Measurements from ENCODE around the gene TAF11L8.
"Not testable (repeated sequence)": the region's sequence is repeated elsewhere in the genome, so short reads cannot be mapped to it uniquely, and the experiment has no call there.

Gene TAF11L8

GRCh38 chr5:17590860-17591259, at the start of gene TAF11L8:
Gene TAF11L8, minus strand, starts transcription at chr5:17590960.
- DNase-seq (ENCODE audit: low spot score); in situ Hi-C loops (cut with MboI; ENCODE audit: low pct_unique_long_range_greater_than_20kb, low sequenced_read_pairs, unreplicated experiment): not testable (repeated sequence)

DNA sequence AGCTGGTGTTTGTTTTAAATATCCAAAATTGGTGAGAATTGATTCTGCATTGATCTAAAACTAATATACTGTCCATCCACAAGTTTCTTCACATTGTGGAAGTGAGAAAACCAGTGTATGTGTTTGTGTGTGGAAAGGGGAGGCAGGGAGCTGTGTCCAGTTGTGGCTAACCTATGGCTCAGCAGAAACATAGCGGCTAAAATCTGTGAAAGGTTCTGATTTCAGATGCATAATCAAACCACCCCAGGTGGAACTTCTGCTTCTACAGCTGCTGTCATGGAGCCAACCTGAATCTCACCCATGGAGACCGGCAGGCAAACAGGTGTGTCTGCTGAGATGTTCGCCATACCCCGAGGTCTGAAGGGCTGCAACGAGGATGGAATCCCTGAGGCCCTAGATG, 43.4 kb upstream of the TAF11L8 start, which contains the start of gene TAF11L14:
Gene TAF11L14 (plus strand): TSS at position 301 of the 400 bp plus-strand sequence.
- TF ChIP-seq, protein P1, sequence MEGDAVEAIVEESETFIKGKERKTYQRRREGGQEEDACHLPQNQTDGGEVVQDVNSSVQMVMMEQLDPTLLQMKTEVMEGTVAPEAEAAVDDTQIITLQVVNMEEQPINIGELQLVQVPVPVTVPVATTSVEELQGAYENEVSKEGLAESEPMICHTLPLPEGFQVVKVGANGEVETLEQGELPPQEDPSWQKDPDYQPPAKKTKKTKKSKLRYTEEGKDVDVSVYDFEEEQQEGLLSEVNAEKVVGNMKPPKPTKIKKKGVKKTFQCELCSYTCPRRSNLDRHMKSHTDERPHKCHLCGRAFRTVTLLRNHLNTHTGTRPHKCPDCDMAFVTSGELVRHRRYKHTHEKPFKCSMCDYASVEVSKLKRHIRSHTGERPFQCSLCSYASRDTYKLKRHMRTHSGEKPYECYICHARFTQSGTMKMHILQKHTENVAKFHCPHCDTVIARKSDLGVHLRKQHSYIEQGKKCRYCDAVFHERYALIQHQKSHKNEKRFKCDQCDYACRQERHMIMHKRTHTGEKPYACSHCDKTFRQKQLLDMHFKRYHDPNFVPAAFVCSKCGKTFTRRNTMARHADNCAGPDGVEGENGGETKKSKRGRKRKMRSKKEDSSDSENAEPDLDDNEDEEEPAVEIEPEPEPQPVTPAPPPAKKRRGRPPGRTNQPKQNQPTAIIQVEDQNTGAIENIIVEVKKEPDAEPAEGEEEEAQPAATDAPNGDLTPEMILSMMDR (IDR thresholded peaks at IDR 0.05; ENCODE audit: extremely low read depth, insufficient read depth, missing control alignments), result no peak
- in situ Hi-C loops (cut with MboI; ENCODE audit: low pct_unique_long_range_greater_than_20kb, low sequenced_read_pairs, unreplicated experiment), result no loop called here
- no peak for DNase-seq (ENCODE audit: low spot score)

DNA sequence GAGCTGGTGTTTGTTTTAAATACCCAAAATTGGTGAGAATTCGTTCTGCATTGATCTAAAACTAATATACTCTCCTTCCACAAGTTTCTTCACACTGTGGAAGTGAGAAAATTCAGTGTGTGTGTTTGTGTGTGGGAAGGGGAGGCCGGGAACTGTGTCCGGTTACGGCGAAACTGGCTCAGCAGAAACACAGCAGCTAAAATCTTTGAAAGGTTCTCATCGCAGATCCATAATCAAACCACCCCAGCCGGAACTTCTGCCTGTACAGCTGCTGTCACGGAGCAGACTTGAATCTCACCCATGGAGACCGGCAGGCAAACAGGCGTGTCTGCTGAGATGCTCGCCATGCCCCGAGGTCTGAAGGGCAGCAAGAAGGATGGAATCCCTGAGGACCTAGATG, 41.0 kb upstream of the TAF11L8 start, which contains the start of gene TAF11L13:
Gene TAF11L13 (plus strand): TSS at position 301 of the 400 bp plus-strand sequence.
- DNase-seq (ENCODE audit: low spot score); in situ Hi-C loops (cut with MboI; ENCODE audit: low pct_unique_long_range_greater_than_20kb, low sequenced_read_pairs, unreplicated experiment): not testable (repeated sequence)

GRCh38 chr5:17625686-17626085, 34.9 kb upstream of the TAF11L8 start:
- TF ChIP-seq, protein P1 (IDR thresholded peaks at IDR 0.05; ENCODE audit: extremely low read depth, insufficient read depth, missing control alignments), result no peak
- in situ Hi-C loops (cut with MboI; ENCODE audit: low pct_unique_long_range_greater_than_20kb, low sequenced_read_pairs, unreplicated experiment), result no loop called here
- DNase-seq (ENCODE audit: low spot score), result no peak

- DNase-seq (ENCODE audit: low spot score), result no peak
- in situ Hi-C loops (cut with MboI; ENCODE audit: low pct_unique_long_range_greater_than_20kb, low sequenced_read_pairs, unreplicated experiment), result no loop called here
- TF ChIP-seq, protein P1 (IDR thresholded peaks at IDR 0.05; ENCODE audit: extremely low read depth, insufficient read depth, missing control alignments), result no peak
Observed at GRCh38 chr5:17620627-17621026, 29.9 kb upstream of the TAF11L8 start.

DNA sequence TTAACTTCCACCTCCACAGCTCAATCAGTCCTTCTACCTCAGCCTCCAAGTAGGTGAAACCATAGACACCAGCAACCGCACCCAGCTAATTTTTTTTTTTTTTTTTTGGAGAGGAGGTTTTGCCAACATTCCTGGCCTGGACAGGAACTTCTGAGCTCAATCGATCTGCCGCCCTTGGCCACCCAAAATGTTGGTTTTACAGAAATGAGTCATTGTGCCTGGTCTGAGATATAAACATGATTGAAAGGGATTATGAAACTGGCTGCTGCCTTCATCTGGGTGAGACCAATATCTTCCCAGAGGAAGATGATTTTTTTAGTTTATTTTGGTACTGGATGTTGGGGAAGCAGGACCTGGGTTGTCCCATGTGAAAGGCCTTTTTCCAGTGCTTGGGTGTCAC, 28.6 kb upstream of the TAF11L8 start:
- DNase-seq (ENCODE audit: low spot score), result no peak
- TF ChIP-seq, protein P1 (IDR thresholded peaks at IDR 0.05; ENCODE audit: extremely low read depth, insufficient read depth, missing control alignments), result no peak
- in situ Hi-C loops (cut with MboI; ENCODE audit: low pct_unique_long_range_greater_than_20kb, low sequenced_read_pairs, unreplicated experiment), result no loop called here

- TF ChIP-seq, protein P1 (IDR thresholded peaks at IDR 0.05; ENCODE audit: extremely low read depth, insufficient read depth, missing control alignments), result no peak
- DNase-seq (ENCODE audit: low spot score), result no peak
- in situ Hi-C loops (cut with MboI; ENCODE audit: low pct_unique_long_range_greater_than_20kb, low sequenced_read_pairs, unreplicated experiment), result no loop called here
Observed at GRCh38 chr5:17614872-17615605, 24.3 kb upstream of the TAF11L8 start.

DNA sequence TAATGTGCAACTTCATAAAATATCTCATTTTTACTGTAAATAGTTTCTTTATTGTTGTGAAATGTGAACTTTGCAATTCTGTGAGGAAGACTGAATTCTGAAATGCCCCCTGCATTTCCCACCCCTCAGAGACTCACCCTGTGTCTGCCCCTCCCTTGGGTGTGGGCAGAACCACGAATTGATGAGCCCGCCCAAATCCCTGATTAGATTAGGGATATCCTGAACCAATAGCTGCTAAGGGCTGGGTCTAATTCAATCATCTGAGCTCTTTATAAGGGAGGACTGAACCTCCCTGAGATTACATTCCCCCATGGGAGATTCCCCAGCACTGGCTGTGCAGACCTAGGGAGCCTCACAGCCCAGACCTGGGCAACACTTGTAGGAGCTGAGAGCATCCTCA, 19.3 kb upstream of the TAF11L8 start, which contains the start of gene TAF11L12:
Gene TAF11L12 (plus strand): TSS at position 301 of the 400 bp plus-strand sequence.
- DNase-seq (ENCODE audit: low spot score); in situ Hi-C loops (cut with MboI; ENCODE audit: low pct_unique_long_range_greater_than_20kb, low sequenced_read_pairs, unreplicated experiment): not testable (repeated sequence)

GRCh38 chr5:17607461-17607860, 16.7 kb upstream of the TAF11L8 start:
- DNase-seq (ENCODE audit: low spot score); in situ Hi-C loops (cut with MboI; ENCODE audit: low pct_unique_long_range_greater_than_20kb, low sequenced_read_pairs, unreplicated experiment): not testable (repeated sequence)

Data from GM13977 (cell line).